K562 (cell line): Measurements from ENCODE around the gene ZNF69. TPM values are rescaled to one million over a fixed set of nuclear protein-coding genes. Genes with fewer than 3 reads are reported as not detected.

Experiments used
- ATAC-seq: fragments of 200-7000 bp; cut with Tn5 transposase; 3 replicates; pipeline ENCODE4 v1.9.1; 2020; ENCODE audit warnings: moderate library complexity
- BruUV-seq: library from RNA; stranded (reverse); fragments of 400-500 nt; replicated peaks from 2 replicates; lab custom pipeline; 2021; lab: Mats Ljungman, UMichigan
- CTCF ChIA-PET: fragments of 300-600 bp; formaldehyde crosslinking; extraction: SDS; loops from one replicate; lab custom pipeline; 2021; ENCODE audit warnings: low intra/inter-chr PET ratio; lab: Yijun Ruan, JAX
- POLR2A ChIA-PET: fragments of 300-600, 350-650 bp; sonication (Branson Sonifier 250); formaldehyde crosslinking; extraction: SDS; loops from one replicate; lab custom pipeline; 2021; ENCODE audit warnings: antibody characterized with exemption, inconsistent platforms; lab: Yijun Ruan, JAX
- DNase-seq, 4 experiments: peaks; one replicate each; pipeline versions ENCODE4 v3.0.0 to v3.0.0-alpha.2; 2011 to 2018; ENCODE audit warnings: low spot score in 3 of 4, mixed read lengths in 3 of 4; ENCODE audit errors: extremely low read depth in 1 of 4
- FAIRE-seq: peaks from 2 replicates; lab custom pipeline; 2011; peaks lifted over from hg19 to GRCh38; lab: Jason Lieb, UNC
- H2AFZ ChIP-seq: 2 replicates; pipeline ENCODE4 v1.6.0; 2011; ENCODE audit warnings: low read depth, low read length, control low read depth, inconsistent platforms
- H3K27ac ChIP-seq: fragments of 200-600 bp; 3 replicates; pipeline ENCODE4 v1.8.0; 2011; ENCODE audit warnings: low read depth, mild to moderate bottlenecking, control low read depth, inconsistent platforms, low read length, moderate library complexity, mixed read lengths; ENCODE audit errors: extremely low read depth
- H3K27me3 ChIP-seq, 2 experiments: fragments of 300-600 bp in 1 of 2; 2 replicates in 1 of 2; 3 replicates in 1 of 2; pipeline versions ENCODE4 v1.6.0 to v1.8.0; 2011; ENCODE audit warnings: inconsistent platforms in 2 of 2, low read length in 2 of 2, mild to moderate bottlenecking in 1 of 2, mixed read lengths in 1 of 2, moderate library complexity in 1 of 2; ENCODE audit not compliant: control insufficient read depth in 2 of 2, insufficient read depth in 2 of 2
- H3K36me3 ChIP-seq: fragments of 300-600 bp; 3 replicates; pipeline ENCODE4 v1.8.0; 2011; ENCODE audit warnings: mild to moderate bottlenecking, low read length, inconsistent platforms; ENCODE audit not compliant: control insufficient read depth, insufficient read depth
- H3K4me1 ChIP-seq, 2 experiments: fragments of 200-600 bp in 1 of 2; replicated peaks in 1 of 2; 2 replicates in 1 of 2; 3 replicates in 1 of 2; pipeline versions ENCODE4 v1.5.1 to v1.8.0; 2011; ENCODE audit warnings: inconsistent platforms in 2 of 2, low read length in 2 of 2, mild to moderate bottlenecking in 1 of 2, mixed read lengths in 1 of 2, moderate library complexity in 1 of 2; ENCODE audit not compliant: control insufficient read depth in 2 of 2, insufficient read depth in 2 of 2
- H3K4me2 ChIP-seq: 2 replicates; pipeline ENCODE4 v1.6.1; 2011; ENCODE audit warnings: low read length, control low read depth, inconsistent platforms, mixed read lengths; ENCODE audit not compliant: insufficient read depth
- H3K4me3 ChIP-seq: fragments of 200-600 bp; sonication (generic), shearing (Covaris generic); 2 replicates; pipeline ENCODE4 v1.5.1; 2016; ENCODE audit warnings: control low read depth, inconsistent platforms
- H3K79me2 ChIP-seq: fragments of 200-600 bp; 3 replicates; pipeline ENCODE4 v1.8.0; 2011; ENCODE audit warnings: low read length, inconsistent platforms; ENCODE audit not compliant: control insufficient read depth, insufficient read depth
- H3K9ac ChIP-seq, 2 experiments: 2 replicates each; pipeline versions ENCODE4 v1.6.0 to v1.6.1; 2011; ENCODE audit warnings: low read depth in 2 of 2, low read length in 2 of 2, control low read depth in 1 of 2, inconsistent platforms in 1 of 2, mild to moderate bottlenecking in 1 of 2, mixed read lengths in 1 of 2; ENCODE audit not compliant: insufficient read depth in 1 of 2
- H3K9me1 ChIP-seq: one replicate; pipeline ENCODE4 v1.6.0; 2011; ENCODE audit warnings: inconsistent platforms, mild to moderate bottlenecking, low read length, moderate library complexity; ENCODE audit not compliant: control insufficient read depth, insufficient read depth
- H3K9me3 ChIP-seq: replicated peaks from 2 replicates; pipeline ENCODE4 v1.5.1; 2011; ENCODE audit warnings: low read depth, low read length, inconsistent platforms; ENCODE audit not compliant: control insufficient read depth, insufficient read depth
- H4K20me1 ChIP-seq: replicated peaks from 2 replicates; pipeline ENCODE4 v1.6.1; 2011; ENCODE audit warnings: low read length, inconsistent platforms, mixed read lengths; ENCODE audit not compliant: control insufficient read depth, insufficient read depth
- BHLHE40 ChIP-seq: IDR thresholded peaks from 2 replicates; pipeline ENCODE4 v1.6.1; 2011; ENCODE audit warnings: low read length, improper control_type of control experiment
- CBFA2T3 ChIP-seq: fragments of 450-650 bp; IDR thresholded peaks from 2 replicates; pipeline ENCODE4 v1.6.1; 2017
- CBX5 ChIP-seq: IDR thresholded peaks from 2 replicates; pipeline ENCODE4 v1.6.1; 2014; ENCODE audit warnings: low read depth, borderline replicate concordance
- CC2D1A ChIP-seq: fragments of 450-650 bp; IDR thresholded peaks from 2 replicates; pipeline ENCODE4 v1.6.1; 2017; ENCODE audit warnings: mild to moderate bottlenecking
- CSDE1 ChIP-seq, 2 experiments: fragments of 450-650 bp; IDR thresholded peaks; 2 replicates each; pipeline ENCODE4 v1.6.1; 2016; ENCODE audit warnings: mild to moderate bottlenecking in 1 of 2
- GATAD2B ChIP-seq: fragments of 450-650 bp; IDR thresholded peaks from 2 replicates; pipeline ENCODE4 v1.6.1; 2017; ENCODE audit warnings: mild to moderate bottlenecking, borderline replicate concordance
- RBM25 ChIP-seq: fragments of 200-400 bp; formaldehyde crosslinking; IDR thresholded peaks from 2 replicates; pipeline ENCODE4 v1.6.1; 2018; ENCODE audit warnings: low read length, low read depth, moderate library complexity; ENCODE audit not compliant: severe bottlenecking
- RNF2 ChIP-seq: sonication (generic); IDR thresholded peaks from 2 replicates; pipeline ENCODE4 v1.6.1; 2016
- RUNX1 ChIP-seq: sonication (generic); IDR thresholded peaks from 2 replicates; pipeline ENCODE4 v1.6.1; 2016; ENCODE audit warnings: antibody characterized with exemption, low read depth
- THRB ChIP-seq: fragments of 450-650 bp; formaldehyde crosslinking; conservative IDR thresholded peaks from 2 replicates; pipeline ENCODE4 v1.4.0; 2022; ENCODE audit warnings: mild to moderate bottlenecking, missing genetic modification characterization
- TRIM28 ChIP-seq: fragments of 450-650 bp; IDR thresholded peaks from 2 replicates; pipeline ENCODE4 v1.6.1; 2017
- ZNF197 ChIP-seq: fragments of 200-800 bp; sonication (Bioruptor generic); IDR thresholded peaks from 2 replicates; pipeline ENCODE4 v1.6.1; 2016; ENCODE audit warnings: low read depth, missing genetic modification characterization, missing compliant biosample characterization
- ZNF23 ChIP-seq: fragments of 250-450 bp; sonication (Bioruptor Pico); IDR thresholded peaks from 2 replicates; pipeline ENCODE4 v1.4.0; 2020; ENCODE audit warnings: mild to moderate bottlenecking
- ZNF274 ChIP-seq: IDR thresholded peaks from 2 replicates; pipeline ENCODE4 v1.6.1; 2011; ENCODE audit warnings: low read depth, mild to moderate bottlenecking, low read length, moderate library complexity, borderline replicate concordance
- ZNF75A ChIP-seq: fragments of 450-650 bp; formaldehyde crosslinking; IDR thresholded peaks from 2 replicates; pipeline ENCODE4 v1.4.0; 2020; ENCODE audit warnings: mild to moderate bottlenecking
- WGBS: fragments of 100-300 bp; shearing (Covaris generic); methylation state at CpG from one replicate; pipeline ENCODE4 v1.1.6; 2016; ENCODE audit warnings: low coverage, mixed read lengths; ENCODE audit not compliant: insufficient coverage; ENCODE audit errors: missing lambda C conversion rate; 5-methylcytosine and 5-hydroxymethylcytosine counted together
- in situ Hi-C: fragments of 300-500 bp; cut with MboI; formaldehyde crosslinking; loops from 4 replicates; pipeline ENCODE4 v1.15.0; 2018; ENCODE audit warnings: inconsistent platforms, mixed read lengths
- intact Hi-C: fragments of 100-400 bp; cut with micrococcal nuclease; formaldehyde crosslinking; loops from 2 replicates; pipeline ENCODE4 v1.14.2; 2022
- polyA plus RNA-seq, 8 experiments: library from polyadenylated mRNA; depleted of rRNA in 4 of 8; stranded (reverse) in 5 of 8; unstranded in 3 of 8; fragments of >200 nt; fragmentation: Nextera tagmentation in 2 of 8; fragmentation: Illumina TruSeq in 1 of 8; extraction: Ambion mirVana in 2 of 8; extraction: Trizol in 1 of 8; gene quantifications; 2 replicates each; pipeline versions ENCODE4 v1.2.1 to v1.2.3, GENCODE V29; 2011 to 2014; ENCODE audit warnings: inconsistent platforms in 1 of 8, missing spikeins in 1 of 8
- total RNA-seq, 7 experiments: library from RNA; depleted of rRNA in 6 of 7; stranded (reverse); fragments of >200 nt in 6 of 7; fragmentation: Illumina TruSeq in 2 of 7; extraction: Trizol in 2 of 7; gene quantifications; 2 replicates each; pipeline versions ENCODE4 v1.2.1 to v1.2.3, GENCODE V29; 2011 to 2021; ENCODE audit warnings: low replicate concordance in 1 of 7
- TF ChIP-seq, protein P1 (sequence below): fragments of 450-650 bp; IDR thresholded peaks from 2 replicates; pipeline ENCODE4 v1.6.1; 2018; ENCODE audit warnings: mild to moderate bottlenecking, low read depth; ENCODE audit not compliant: partially characterized antibody
- TF ChIP-seq, protein P2 (sequence below): fragments of 250-450 bp; sonication (Bioruptor Pico); IDR thresholded peaks from 2 replicates; pipeline ENCODE4 v1.8.0; 2021; ENCODE audit warnings: moderate library complexity, mild to moderate bottlenecking, inconsistent platforms

ZNF69 gene
- total and polyA plus RNA-seq, 9 of the 15 experiments (the other 6 are each of a cell fraction or from before 2014, with no cell fraction given), result 2.3 to 5.4 (median 3.6) TPM

GRCh38 chr19:11950312-11950711, 62.7 kb downstream of the ZNF69 start:
- Histone ChIP-seq H3K4me3 (no peak overlapping the region), H3K9ac (no peak overlapping the region), H3K9me3 (peaks cover 56% of the 10 kb centered on the region), H2AFZ (no peak overlapping the region), H3K4me2 (no peak overlapping the region), H3K79me2 (no peaks in the 10 kb centered on the region), H3K9me1 (no peaks in the 10 kb centered on the region), H3K27ac (no peak overlapping the region), H4K20me1 (no peaks in the 10 kb centered on the region), H3K36me3 (peaks cover 50% of the 10 kb centered on the region), H3K4me1 (no peaks in the 10 kb centered on the region), H3K27me3 (no peaks in the 10 kb centered on the region)
- no TSS peak for BruUV-seq
- in situ Hi-C loops, result no loop called here
- intact Hi-C loops, result no loop called here
- no peak for DNase-seq
- TF ChIP-seq ZNF274, result peak; percentile 80; the same call in 1 of the 2 replicates
- TF ChIP-seq RUNX1, result no peak
- 0 out of 2 replicates have a peak, but pooled peaks have one; percentile 22 for TF ChIP-seq CBX5
- no peak for TF ChIP-seq ZNF23 (CRISPR knock-in tag)
- TF ChIP-seq GATAD2B, result no peak
- 0 out of 2 replicates have a peak, but pooled peaks have one; percentile 20 for TF ChIP-seq TRIM28
- no peak for TF ChIP-seq CC2D1A
- TF ChIP-seq ZNF75A, result peak; percentile 98
- no peak for TF ChIP-seq RNF2
- TF ChIP-seq, protein P1, sequence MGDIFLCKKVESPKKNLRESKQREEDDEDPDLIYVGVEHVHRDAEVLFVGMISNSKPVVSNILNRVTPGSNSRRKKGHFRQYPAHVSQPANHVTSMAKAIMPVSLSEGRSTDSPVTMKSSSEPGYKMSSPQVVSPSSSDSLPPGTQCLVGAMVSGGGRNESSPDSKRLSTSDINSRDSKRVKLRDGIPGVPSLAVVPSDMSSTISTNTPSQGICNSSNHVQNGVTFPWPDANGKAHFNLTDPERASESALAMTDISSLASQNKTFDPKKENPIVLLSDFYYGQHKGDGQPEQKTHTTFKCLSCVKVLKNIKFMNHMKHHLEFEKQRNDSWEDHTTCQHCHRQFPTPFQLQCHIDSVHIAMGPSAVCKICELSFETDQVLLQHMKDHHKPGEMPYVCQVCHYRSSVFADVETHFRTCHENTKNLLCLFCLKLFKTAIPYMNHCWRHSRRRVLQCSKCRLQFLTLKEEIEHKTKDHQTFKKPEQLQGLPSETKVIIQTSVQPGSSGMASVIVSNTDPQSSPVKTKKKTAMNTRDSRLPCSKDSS, result peak; percentile 61
- no peak for TF ChIP-seq CBFA2T3
- peak; percentile 48 for TF ChIP-seq RBM25
- no peak for TF ChIP-seq CSDE1 (IDR thresholded peaks at IDR 0.05)
- no peak for TF ChIP-seq ZNF197 (CRISPR knock-in tag)
- TF ChIP-seq, protein P2, sequence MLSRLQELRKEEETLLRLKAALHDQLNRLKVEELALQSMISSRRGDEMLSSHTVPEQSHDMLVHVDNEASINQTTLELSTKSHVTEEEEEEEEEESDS, result no peak
- TF ChIP-seq BHLHE40, result no peak
- TF ChIP-seq THRB (CRISPR knock-in tag), result no peak
- no peak for ATAC-seq
- CTCF ChIA-PET, result no interaction called here
- POLR2A ChIA-PET, result no interaction called here
- peak; percentile 23 for FAIRE-seq
- WGBS, result 95% methylated on average over 5 of the region's 5 CpGs
